Progenitor cell of endocrine pancreas (in vitro differentiated cells): Measurements from ENCODE around the gene PTPRD. TPM values are rescaled to one million over a fixed set of nuclear protein-coding genes. Genes with fewer than 3 reads are reported as not detected.

Experiments
- DNase-seq: peaks from one replicate; pipeline ENCODE4 v3.0.0; 2021; ENCODE audit warnings: low spot score; ENCODE audit not compliant: unreplicated experiment
- H3K27ac Mint-ChIP-seq: 2 replicates; pipeline ENCODE4 v1.8.0; 2021; ENCODE audit warnings: mild to moderate bottlenecking, moderate library complexity, mixed read lengths
- H3K27me3 Mint-ChIP-seq: 2 replicates; pipeline ENCODE4 v1.8.0; 2021; ENCODE audit warnings: mixed read lengths
- H3K36me3 Mint-ChIP-seq: 2 replicates; pipeline ENCODE4 v1.8.0; 2022; ENCODE audit warnings: mixed read lengths; ENCODE audit not compliant: insufficient read depth
- H3K4me1 Mint-ChIP-seq: 2 replicates; pipeline ENCODE4 v1.8.0; 2021; ENCODE audit warnings: low read depth, mixed read lengths
- H3K4me3 Mint-ChIP-seq: 2 replicates; pipeline ENCODE4 v1.8.0; 2021; ENCODE audit warnings: low read depth, mild to moderate bottlenecking, moderate library complexity, mixed read lengths
- H3K9me3 Mint-ChIP-seq: 2 replicates; pipeline ENCODE4 v1.8.0; 2021; ENCODE audit warnings: low read depth, mixed read lengths
- total RNA-seq: library from RNA; stranded (reverse); gene quantifications from 2 replicates; pipeline ENCODE4 v1.2.1, GENCODE V29; 2021
- TF ChIP-seq, protein P1 (sequence below): fragments of 200-600 bp; sonication (generic); IDR thresholded peaks from one replicate; pipeline ENCODE4 v1.5.0; 2021; ENCODE audit warnings: antibody characterized with exemption, mild to moderate bottlenecking; ENCODE audit not compliant: unreplicated experiment

The PTPRD gene
- total RNA-seq, 1 donor from 2014 or later, result 124 TPM

DNA sequence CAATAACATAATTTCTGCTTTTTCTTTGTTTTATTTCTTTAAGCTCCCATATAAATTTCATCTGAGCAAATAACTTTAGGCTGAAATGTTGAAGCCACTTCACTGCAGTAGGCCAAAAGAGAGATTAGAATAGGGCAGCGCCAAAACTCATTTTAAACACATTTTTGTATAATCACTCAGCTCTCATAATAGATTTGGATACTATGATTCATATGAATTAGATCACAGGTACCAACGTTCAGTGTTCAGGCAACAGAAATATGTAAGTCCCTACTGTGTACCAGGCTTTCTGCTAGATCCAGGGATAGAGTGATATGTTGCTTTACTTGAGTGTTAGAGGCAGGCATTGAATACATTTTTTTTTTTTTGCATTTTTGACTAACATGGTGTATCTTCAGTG lies 370.5 kb downstream of the PTPRD start:
- H3K27me3 Mint-ChIP-seq, result no peaks in the 10 kb centered on the region
- H3K4me3 Mint-ChIP-seq, result no peak overlapping the region
- no peaks in the 10 kb centered on the region for H3K36me3 Mint-ChIP-seq
- H3K4me1 Mint-ChIP-seq, result peaks cover 2% of the 10 kb centered on the region
- TF ChIP-seq, protein P1, sequence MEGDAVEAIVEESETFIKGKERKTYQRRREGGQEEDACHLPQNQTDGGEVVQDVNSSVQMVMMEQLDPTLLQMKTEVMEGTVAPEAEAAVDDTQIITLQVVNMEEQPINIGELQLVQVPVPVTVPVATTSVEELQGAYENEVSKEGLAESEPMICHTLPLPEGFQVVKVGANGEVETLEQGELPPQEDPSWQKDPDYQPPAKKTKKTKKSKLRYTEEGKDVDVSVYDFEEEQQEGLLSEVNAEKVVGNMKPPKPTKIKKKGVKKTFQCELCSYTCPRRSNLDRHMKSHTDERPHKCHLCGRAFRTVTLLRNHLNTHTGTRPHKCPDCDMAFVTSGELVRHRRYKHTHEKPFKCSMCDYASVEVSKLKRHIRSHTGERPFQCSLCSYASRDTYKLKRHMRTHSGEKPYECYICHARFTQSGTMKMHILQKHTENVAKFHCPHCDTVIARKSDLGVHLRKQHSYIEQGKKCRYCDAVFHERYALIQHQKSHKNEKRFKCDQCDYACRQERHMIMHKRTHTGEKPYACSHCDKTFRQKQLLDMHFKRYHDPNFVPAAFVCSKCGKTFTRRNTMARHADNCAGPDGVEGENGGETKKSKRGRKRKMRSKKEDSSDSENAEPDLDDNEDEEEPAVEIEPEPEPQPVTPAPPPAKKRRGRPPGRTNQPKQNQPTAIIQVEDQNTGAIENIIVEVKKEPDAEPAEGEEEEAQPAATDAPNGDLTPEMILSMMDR, result no peak
- no peak for DNase-seq
- no peak overlapping the region for H3K27ac Mint-ChIP-seq
- H3K9me3 Mint-ChIP-seq, result peaks cover 4% of the 10 kb centered on the region

DNA sequence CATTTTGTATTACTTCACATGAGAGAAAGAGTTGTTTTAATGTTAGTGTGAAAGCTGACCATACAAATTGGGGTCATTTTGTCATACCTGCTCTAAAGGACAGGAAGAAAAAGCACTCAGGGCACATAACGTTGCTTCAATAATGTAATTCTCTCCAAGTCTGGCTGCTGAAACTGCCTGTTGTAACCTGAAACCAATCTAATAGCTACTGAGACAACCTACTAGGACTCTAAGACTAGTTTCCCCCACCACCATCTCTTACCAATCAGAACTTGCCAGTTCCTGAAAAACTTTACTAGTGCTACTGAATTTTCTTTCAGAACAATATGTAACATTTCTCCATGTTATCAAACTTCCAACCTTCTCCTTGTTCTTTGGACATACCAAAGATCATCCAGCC lies 374.7 kb downstream of the PTPRD start:
- H3K36me3 Mint-ChIP-seq, result no peaks in the 10 kb centered on the region
- no peak overlapping the region for H3K4me3 Mint-ChIP-seq
- H3K27me3 Mint-ChIP-seq, result no peaks in the 10 kb centered on the region
- peaks cover 4% of the 10 kb centered on the region for H3K9me3 Mint-ChIP-seq
- peaks cover 6% of the 10 kb centered on the region for H3K4me1 Mint-ChIP-seq
- TF ChIP-seq, protein P1, result no peak
- no peak overlapping the region for H3K27ac Mint-ChIP-seq
- no peak for DNase-seq

DNA sequence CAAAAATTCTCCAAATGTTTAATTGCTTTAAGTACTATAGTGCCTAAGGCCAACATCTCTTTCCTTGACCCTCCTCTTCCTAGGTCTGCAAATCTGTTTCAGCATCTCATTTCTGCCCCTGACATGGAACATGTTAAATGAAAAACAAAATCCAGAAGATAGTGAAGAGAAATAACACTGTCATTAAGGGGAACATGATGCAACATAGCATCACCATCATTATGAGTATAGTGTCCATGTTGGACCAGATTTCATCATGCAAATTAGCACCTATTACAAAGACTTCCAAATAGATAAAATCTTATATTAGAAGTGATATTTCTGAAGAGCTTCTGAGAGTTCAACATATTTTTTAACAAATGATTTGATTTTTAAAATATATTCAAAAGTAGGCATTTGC lies 375.2 kb downstream of the PTPRD start:
- Mint-ChIP-seq H3K4me3 (no peak overlapping the region), H3K9me3 (peaks cover 4% of the 10 kb centered on the region), H3K27ac (no peak overlapping the region), H3K27me3 (no peaks in the 10 kb centered on the region), H3K36me3 (no peaks in the 10 kb centered on the region), H3K4me1 (peaks cover 6% of the 10 kb centered on the region)
- DNase-seq, result no peak
- TF ChIP-seq, protein P1, result no peak

DNA sequence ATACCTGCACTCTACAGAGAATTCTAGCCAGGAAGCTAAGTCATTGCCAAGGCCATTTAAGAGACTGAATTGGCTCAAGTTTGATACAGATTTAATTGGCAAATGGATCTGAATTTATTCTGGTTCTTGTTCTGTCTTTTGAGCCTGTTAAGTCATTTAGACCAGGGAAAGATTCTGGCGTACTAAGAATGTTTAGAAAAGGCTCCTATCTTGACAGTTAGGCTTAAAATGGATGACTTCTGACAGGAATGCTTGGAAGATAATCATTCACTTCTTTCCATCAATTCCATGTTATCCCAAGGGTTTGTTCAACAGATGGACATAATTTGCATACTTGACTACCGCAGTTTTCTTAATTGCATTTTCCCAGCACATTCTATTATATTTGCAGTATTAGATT lies 376.6 kb downstream of the PTPRD start:
- Mint-ChIP-seq H3K27me3 (no peaks in the 10 kb centered on the region), H3K27ac (no peak overlapping the region), H3K9me3 (peaks cover 4% of the 10 kb centered on the region), H3K36me3 (no peaks in the 10 kb centered on the region), H3K4me1 (peaks cover 6% of the 10 kb centered on the region), H3K4me3 (no peak overlapping the region)
- TF ChIP-seq, protein P1, result no peak
- no peak for DNase-seq

DNA sequence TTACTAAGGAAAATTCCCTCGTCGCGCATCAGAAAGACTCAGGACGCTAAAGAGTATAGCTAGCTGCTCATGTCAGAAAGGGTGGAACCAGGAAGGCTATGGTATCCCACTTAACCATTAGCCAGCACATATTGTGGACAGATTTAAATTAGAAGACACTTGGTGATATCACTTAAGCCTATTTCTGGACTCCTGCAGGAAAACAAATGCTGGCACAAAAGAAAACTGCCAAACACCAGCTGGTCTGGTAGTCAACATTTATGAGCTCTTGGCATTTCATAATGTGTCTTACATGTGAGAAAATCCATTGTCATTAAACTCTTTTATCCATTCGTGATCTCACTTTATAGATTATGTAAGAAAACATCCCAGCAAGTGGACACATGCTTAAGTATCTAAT lies 377.4 kb downstream of the PTPRD start:
- TF ChIP-seq, protein P1, result no peak

More for the DNA sequence above, 377.4 kb downstream of the PTPRD start:
- no peaks in the 10 kb centered on the region for H3K27me3 Mint-ChIP-seq
- no peak overlapping the region for H3K27ac Mint-ChIP-seq
- H3K9me3 Mint-ChIP-seq, result peaks cover 4% of the 10 kb centered on the region
- no peak for DNase-seq
- peaks cover 6% of the 10 kb centered on the region for H3K4me1 Mint-ChIP-seq
- H3K4me3 Mint-ChIP-seq, result no peak overlapping the region
- no peaks in the 10 kb centered on the region for H3K36me3 Mint-ChIP-seq
